ENCODE data around the gene PNPLA7. TPM values are rescaled to one million over a fixed set of nuclear protein-coding genes. Genes with fewer than 3 reads are reported as not detected.
"Not testable (repeated sequence)": the region's sequence is repeated elsewhere in the genome, so short reads cannot be mapped to it uniquely, and the experiment has no call there.

Gene PNPLA7
- total RNA-seq, 1 donor from 2014 or later = 9.8 TPM

- intact Hi-C loops (cut with DNase I) = loop anchor here (2.0 kb wide), 1 partner anchor 26 kb away; the partner anchor contains the start of gene ARRDC1
- DNase-seq (ENCODE audit: missing footprints) (peak; percentile 99), ATAC-seq (peak; percentile 94)
Measured at GRCh38 chr9:137578518-137579258, 28.5 kb upstream of the PNPLA7 start, which contains the start of gene DPH7. DPH7 (minus strand) TSS chr9:137578925; CDS start chr9:137578777, 148 bp downstream.

GRCh38 chr9:137575716-137576411, 25.7 kb upstream of the PNPLA7 start:
- intact Hi-C loops (cut with DNase I) = no loop called here
- DNase-seq (ENCODE audit: missing footprints) (no peak), ATAC-seq (peak; percentile 57)

DNA sequence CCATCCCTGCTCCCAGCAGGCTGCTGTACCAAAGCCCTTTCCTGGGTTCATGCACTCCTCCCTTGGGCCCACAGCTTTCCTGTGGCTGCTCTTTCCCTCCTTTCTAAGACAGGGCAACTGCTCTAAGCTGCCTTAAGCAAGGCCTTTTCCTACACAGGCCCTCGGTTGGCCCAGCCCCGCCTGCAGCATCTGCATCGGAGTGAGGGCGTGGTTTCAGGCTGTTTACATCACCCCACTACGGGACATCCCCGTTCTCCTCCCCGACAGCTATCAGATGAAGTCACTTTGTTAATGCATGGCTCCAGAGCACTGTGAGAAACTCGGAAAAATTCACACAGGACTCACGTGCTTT, 25.1 kb upstream of the PNPLA7 start:
- DNase-seq (ENCODE audit: missing footprints) = no peak
- ATAC-seq = no peak
- intact Hi-C loops (cut with DNase I) = no loop called here

DNA sequence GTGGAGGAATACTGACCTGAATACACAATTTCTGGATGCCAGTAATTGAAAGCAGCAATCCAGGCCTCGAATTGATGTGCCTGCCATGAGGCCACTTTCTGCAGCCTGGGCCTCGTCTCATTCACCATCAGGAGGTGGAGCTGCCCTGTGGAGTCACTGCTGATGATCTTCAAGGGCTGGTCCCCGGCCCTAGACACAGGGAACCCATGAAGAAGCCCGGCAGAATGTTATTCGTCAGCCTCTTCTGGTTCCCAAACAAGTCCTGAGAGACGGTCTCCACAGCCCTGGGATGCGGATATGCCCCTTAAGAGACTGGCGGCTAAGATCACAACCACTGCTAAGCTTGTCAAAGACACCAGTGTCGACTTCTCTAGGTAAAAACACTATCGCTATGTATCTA, 24.0 kb upstream of the PNPLA7 start:
- intact Hi-C loops (cut with DNase I) = no loop called here
- no peak for ATAC-seq
- no peak for DNase-seq (ENCODE audit: missing footprints)

- ATAC-seq (no peak), DNase-seq (ENCODE audit: missing footprints) (no peak)
- intact Hi-C loops (cut with DNase I) = no loop called here
Measured at GRCh38 chr9:137570566-137570965, 20.4 kb upstream of the PNPLA7 start.

GRCh38 chr9:137569609-137570203, 19.5 kb upstream of the PNPLA7 start:
- ATAC-seq (no peak), DNase-seq (ENCODE audit: missing footprints) (no peak)
- intact Hi-C loops (cut with DNase I) = no loop called here

DNA sequence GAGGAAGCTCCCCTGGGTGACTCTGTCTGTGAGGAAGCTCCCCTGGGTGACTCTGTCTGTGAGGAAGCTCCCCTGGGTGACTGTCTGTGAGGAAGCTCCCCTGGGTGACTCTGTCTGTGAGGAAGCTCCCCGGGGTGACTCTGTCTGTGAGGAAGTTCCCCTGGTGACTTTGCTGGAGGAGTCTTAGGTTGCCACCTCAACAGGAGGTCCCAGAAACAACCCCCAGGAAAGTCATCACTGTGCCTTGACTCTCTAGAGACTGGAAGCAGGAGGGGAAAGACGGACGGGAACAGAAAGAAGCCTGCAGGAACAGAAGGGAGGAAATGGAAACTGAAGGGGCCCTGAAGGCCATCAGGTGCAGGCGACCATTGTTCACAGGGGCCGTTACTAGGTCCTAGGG, 18.2 kb upstream of the PNPLA7 start:
- ATAC-seq; DNase-seq (ENCODE audit: missing footprints); intact Hi-C loops (cut with DNase I): not testable (repeated sequence)

- ATAC-seq (no peak), DNase-seq (ENCODE audit: missing footprints) (no peak)
- intact Hi-C loops (cut with DNase I) = no loop called here
Measured at GRCh38 chr9:137564817-137565411, 14.7 kb upstream of the PNPLA7 start.

DNA sequence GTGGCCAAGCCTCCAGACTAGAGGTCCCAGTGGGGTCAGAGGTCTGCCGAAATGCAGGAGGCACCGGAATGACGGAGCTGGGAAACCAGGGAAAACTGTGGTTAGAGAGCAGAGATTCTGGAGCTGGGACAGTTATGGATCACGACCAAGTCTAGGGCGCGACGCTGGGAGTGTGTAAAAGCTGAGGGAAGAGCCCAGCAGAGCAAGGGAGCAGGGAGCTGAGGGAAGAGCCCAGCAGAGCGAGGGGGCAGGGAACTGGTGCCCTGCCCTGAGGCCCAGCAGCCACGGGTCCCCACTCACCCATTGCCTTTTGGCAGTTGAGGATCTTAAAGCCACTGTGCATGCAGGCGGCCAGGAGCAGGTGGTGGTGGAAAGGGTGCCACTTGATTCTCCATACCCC, 13.9 kb upstream of the PNPLA7 start:
- no peak for ATAC-seq
- DNase-seq (ENCODE audit: missing footprints) = no peak
- intact Hi-C loops (cut with DNase I) = no loop called here

DNA sequence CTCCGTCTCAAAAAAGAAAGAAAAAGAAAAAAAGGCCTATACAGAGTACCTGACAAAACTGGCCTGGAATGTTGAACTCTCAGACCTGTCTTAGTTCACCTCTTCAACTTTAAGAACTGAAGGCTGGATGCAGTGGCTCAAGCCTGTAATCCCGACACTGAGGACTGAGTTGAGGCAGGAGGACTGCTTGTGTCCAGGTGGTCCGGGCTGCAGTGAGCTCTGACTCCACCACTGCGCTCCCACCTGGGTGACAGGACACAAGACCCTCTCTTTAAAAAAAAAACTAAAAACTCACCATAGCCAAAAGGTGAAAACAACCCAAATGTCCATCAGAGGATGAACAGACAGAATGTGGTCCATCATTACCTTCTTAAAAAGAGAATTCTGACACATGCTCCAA, 7.9 kb upstream of the PNPLA7 start:
- DNase-seq (ENCODE audit: missing footprints) (no peak), ATAC-seq (no peak)
- intact Hi-C loops (cut with DNase I) = no loop called here

DNA sequence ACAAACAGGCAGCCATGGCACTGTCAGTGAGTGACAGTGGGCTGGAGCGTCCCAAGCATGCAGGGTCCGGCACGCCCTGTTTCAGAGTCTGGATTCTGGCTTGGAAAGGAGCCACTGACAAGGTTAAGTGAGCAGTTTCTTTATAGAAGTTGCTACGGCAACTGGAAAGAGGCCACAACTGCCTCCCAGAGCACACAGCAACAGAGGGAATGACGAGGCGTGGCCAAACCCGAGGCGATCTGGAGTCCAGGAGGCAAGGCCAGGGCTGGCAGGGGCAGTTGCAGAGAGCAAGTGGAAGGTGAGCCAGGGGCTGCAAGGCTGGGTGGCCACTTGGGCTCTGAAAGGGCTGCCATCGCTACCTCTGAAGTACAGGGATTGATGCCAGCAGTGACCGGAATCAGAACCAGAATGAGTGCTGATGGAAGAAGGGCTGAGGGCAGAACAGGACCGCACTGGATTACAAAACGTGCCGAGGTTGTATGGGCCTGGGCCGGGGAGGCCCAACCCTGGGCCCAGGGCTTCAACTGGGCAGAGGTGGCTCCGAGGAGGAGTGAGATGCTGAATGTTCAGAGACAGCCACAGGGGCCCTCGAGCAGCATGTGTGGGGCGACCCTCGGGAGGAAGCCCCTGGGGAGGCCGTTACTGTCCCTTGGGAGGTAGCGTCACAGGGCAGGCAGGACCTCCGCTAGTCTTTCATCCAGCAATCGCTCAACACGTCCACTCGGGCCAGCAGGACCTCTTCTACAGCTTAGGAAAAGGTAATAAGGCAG, 6.1 kb upstream of the PNPLA7 start:
- DNase-seq (ENCODE audit: missing footprints) (no peak), ATAC-seq (peak; percentile 20)
- intact Hi-C loops (cut with DNase I) = no loop called here

DNA sequence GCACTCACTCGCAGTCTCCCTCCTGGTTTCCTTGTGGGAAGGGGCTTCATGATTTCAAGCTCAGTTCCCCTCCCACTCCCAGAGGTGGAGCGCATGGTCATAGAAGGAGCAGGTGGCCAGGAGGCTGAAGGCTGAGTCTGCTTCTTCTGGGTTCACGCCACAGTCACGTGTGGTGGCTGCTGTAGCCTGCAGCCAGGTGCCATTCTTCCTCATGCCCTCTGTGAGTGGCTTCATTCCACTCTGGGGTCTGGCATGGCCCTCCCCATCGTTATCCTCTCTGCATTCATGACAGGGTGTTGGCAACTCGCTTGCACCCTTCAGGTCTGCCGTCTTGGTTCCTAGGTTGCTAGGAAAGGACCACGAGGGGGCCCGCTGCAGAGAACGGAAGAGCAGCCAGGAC, 5.0 kb upstream of the PNPLA7 start:
- intact Hi-C loops (cut with DNase I) = no loop called here
- ATAC-seq = no peak
- DNase-seq (ENCODE audit: missing footprints) = no peak

- intact Hi-C loops (cut with DNase I) = no loop called here
- DNase-seq (ENCODE audit: missing footprints) (no peak), ATAC-seq (no peak)
Measured at GRCh38 chr9:137554349-137554748, 4.1 kb upstream of the PNPLA7 start.

DNA sequence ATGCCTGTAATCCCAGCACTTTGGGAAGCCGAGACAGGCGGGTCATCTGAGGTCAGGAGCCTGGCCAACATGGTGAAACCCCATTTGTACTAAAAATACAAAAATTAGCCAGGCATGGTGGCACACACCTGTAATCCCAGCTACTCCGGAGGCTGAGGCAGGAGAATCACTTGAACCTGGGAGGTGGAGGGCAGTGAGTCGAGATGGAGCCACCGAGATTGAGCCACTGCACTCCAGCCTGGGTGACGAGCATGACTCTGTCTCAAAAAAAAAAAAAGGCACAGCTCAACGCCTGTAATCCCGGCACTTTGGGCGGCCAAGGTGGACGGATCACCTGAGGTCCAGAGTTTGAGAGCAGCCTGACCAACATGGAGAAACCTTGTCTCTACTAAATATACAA, 3.5 kb upstream of the PNPLA7 start:
- intact Hi-C loops (cut with DNase I); ATAC-seq; DNase-seq (ENCODE audit: missing footprints): not testable (repeated sequence)

- no peak for DNase-seq (ENCODE audit: missing footprints)
- intact Hi-C loops (cut with DNase I) = no loop called here
Measured at GRCh38 chr9:137552022-137552768, 2.0 kb upstream of the PNPLA7 start.

DNA sequence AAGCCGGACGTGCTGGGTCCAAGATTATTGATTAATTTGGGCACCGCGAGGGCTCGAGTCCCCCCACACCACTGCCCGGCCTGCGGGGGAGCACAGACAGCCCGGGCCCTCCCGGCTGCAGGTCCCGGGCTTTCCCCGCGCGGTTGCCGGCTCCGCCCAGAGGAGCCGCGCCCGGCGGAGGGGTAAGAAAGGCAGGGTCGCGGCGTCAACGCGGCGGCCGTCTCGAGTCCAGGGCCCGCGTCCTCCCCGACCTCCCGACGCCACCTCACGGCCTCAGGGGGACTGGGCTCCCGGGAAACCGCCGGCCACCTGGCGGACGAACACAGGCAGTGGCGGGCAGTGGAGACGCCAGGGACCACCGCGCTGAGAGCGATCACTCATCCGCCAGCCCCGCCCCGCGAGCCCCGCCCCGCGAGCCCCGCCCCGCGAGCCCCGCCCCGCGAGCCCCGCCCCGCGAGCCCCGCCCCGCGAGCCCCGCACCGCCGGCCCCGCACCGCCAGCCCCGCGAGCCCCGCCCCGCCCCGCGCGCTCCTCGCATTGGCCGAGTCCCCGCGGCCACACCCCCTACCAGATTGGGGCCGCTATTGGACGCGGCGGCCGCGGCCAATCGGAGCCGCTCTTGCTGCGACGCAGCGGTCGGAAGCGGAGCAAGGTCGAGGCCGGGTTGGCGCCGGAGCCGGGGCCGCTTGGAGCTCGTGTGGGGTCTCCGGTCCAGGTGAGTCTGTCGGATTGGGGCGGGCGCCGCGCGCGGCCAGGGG, 1.2 kb upstream of the PNPLA7 start, which contains the start of gene MRPL41:
MRPL41 (plus strand) TSS at position 616 of the 758 bp plus-strand sequence. CDS start 203 bp downstream, outside the sequence.
- DNase-seq (ENCODE audit: missing footprints) (peak; percentile 96), ATAC-seq (peak; percentile 73)
- intact Hi-C loops (cut with DNase I) = no loop called here

More at GRCh38 chr9:137552022-137552768, 2.0 kb upstream of the PNPLA7 start:
- ATAC-seq = peak; percentile 7

- intact Hi-C loops (cut with DNase I); DNase-seq (ENCODE audit: missing footprints): not testable (repeated sequence)
- peak; percentile 1 for ATAC-seq
Measured at GRCh38 chr9:137550958-137551263, 709 bp upstream of the PNPLA7 start.
